Activated T-helper 9 cell treated with anti-CD3 and anti-CD28 coated beads, Interleukin-2, amount 50 U/mL, for 16 hours (primary cell): Measurements from ENCODE around the gene SMARCD3.

ENCODE experiments used
- DNase-seq: peaks from one replicate; pipeline ENCODE4 v3.0.0-alpha.2; 2020; ENCODE audit warnings: low read depth

SMARCD3 gene

GRCh38 chr7:151248346-151249033, at the start of gene SMARCD3:
TSS of gene SMARCD3 (minus strand) at chr7:151248694. CDS start at chr7:151248562, 132 bp downstream.
- DNase-seq = no peak

- no peak for DNase-seq
Observed at GRCh38 chr7:151296202-151296992, 47.9 kb upstream of the SMARCD3 start.

GRCh38 chr7:151292850-151293249, 44.4 kb upstream of the SMARCD3 start:
- DNase-seq = no peak

GRCh38 chr7:151291206-151291605, 42.7 kb upstream of the SMARCD3 start:
- no peak for DNase-seq

- DNase-seq = no peak
Observed at GRCh38 chr7:151290355-151290760, 41.9 kb upstream of the SMARCD3 start.

- no peak for DNase-seq
Observed at GRCh38 chr7:151289891-151290290, 41.4 kb upstream of the SMARCD3 start.

- no peak for DNase-seq
Observed at GRCh38 chr7:151286148-151286547, 37.7 kb upstream of the SMARCD3 start.

GRCh38 chr7:151283302-151283701, 34.8 kb upstream of the SMARCD3 start:
- DNase-seq = no peak

- DNase-seq = no peak
Observed at GRCh38 chr7:151282111-151282510, 33.6 kb upstream of the SMARCD3 start.

- DNase-seq = no peak
Observed at GRCh38 chr7:151281686-151282085, 33.2 kb upstream of the SMARCD3 start.

- no peak for DNase-seq
Observed at GRCh38 chr7:151280388-151281019, 32.0 kb upstream of the SMARCD3 start.

- no peak for DNase-seq
Observed at GRCh38 chr7:151279868-151280267, 31.4 kb upstream of the SMARCD3 start.

- DNase-seq = no peak
Observed at GRCh38 chr7:151278949-151279348, 30.5 kb upstream of the SMARCD3 start.

- DNase-seq = no peak
Observed at GRCh38 chr7:151277631-151278030, 29.1 kb upstream of the SMARCD3 start.

GRCh38 chr7:151276666-151277590, 28.4 kb upstream of the SMARCD3 start:
- peak; percentile 24 for DNase-seq

- DNase-seq = no peak
Observed at GRCh38 chr7:151275813-151276577, 27.5 kb upstream of the SMARCD3 start.

GRCh38 chr7:151274936-151275812, 26.7 kb upstream of the SMARCD3 start:
- DNase-seq = no peak

- no peak for DNase-seq
Observed at GRCh38 chr7:151274396-151274795, 25.9 kb upstream of the SMARCD3 start.

GRCh38 chr7:151273651-151274390, 25.3 kb upstream of the SMARCD3 start:
- DNase-seq = no peak
